H1 (cell line): ENCODE results near the gene B4GALT5. TPM values are rescaled to one million over a fixed set of nuclear protein-coding genes. Genes with fewer than 3 reads are reported as not detected.

Experiments
- CTCF ChIA-PET: fragments of 300-600 bp; sonication (Branson Sonifier 250); formaldehyde crosslinking; loops from one replicate; lab custom pipeline; 2021; ENCODE audit not compliant: partially characterized antibody; lab: Charles Lee
- POLR2A ChIA-PET: fragments of 300-600 bp; sonication (Branson Sonifier 250); formaldehyde crosslinking; loops from one replicate; lab custom pipeline; 2021; ENCODE audit warnings: inconsistent platforms; ENCODE audit not compliant: partially characterized antibody; lab: Charles Lee
- DNase-seq, 2 experiments: peaks; one replicate each; pipeline versions ENCODE4 v3.0.0 to v3.0.0-alpha.2; 2010 to 2022; ENCODE audit warnings: low spot score in 2 of 2, low read depth in 1 of 2, mixed read lengths in 1 of 2
- FAIRE-seq: peaks from 2 replicates; lab custom pipeline; 2011; peaks lifted over from hg19 to GRCh38; lab: Jason Lieb, UNC
- H2AFZ ChIP-seq: 2 replicates; pipeline ENCODE4 v1.8.1; 2012; ENCODE audit warnings: low read length, inconsistent platforms
- H2AK5ac ChIP-seq: 2 replicates; pipeline ENCODE4 v1.6.1; 2013; ENCODE audit warnings: low read depth, low read length
- H2BK120ac ChIP-seq: replicated peaks from 2 replicates; pipeline ENCODE3; 2013; ENCODE audit warnings: low read depth, low read length, inconsistent platforms
- H2BK12ac ChIP-seq: 2 replicates; pipeline ENCODE4 v1.6.1; 2013; ENCODE audit warnings: low read depth, low read length
- H2BK15ac ChIP-seq: 2 replicates; pipeline ENCODE4 v1.6.1; 2013; ENCODE audit warnings: low read length
- H2BK20ac ChIP-seq: 2 replicates; pipeline ENCODE4 v1.6.1; 2013; ENCODE audit warnings: low read length
- H2BK5ac ChIP-seq: 2 replicates; pipeline ENCODE4 v1.6.1; 2013; ENCODE audit warnings: low read depth, low read length
- H3K14ac ChIP-seq: 2 replicates; pipeline ENCODE4 v1.6.1; 2013; ENCODE audit warnings: inconsistent platforms; ENCODE audit not compliant: insufficient read length
- H3K18ac ChIP-seq: 2 replicates; pipeline ENCODE4 v1.6.1; 2013; ENCODE audit warnings: low read length; ENCODE audit errors: extremely low read depth
- H3K23ac ChIP-seq: 2 replicates; pipeline ENCODE4 v1.6.1; 2013; ENCODE audit warnings: inconsistent platforms; ENCODE audit not compliant: insufficient read length
- H3K23me2 ChIP-seq: 2 replicates; pipeline ENCODE4 v1.6.1; 2013; ENCODE audit warnings: low read depth, low read length
- H3K27ac ChIP-seq: 2 replicates; pipeline ENCODE4 v1.6.1; 2011; ENCODE audit warnings: low read depth, low read length, inconsistent platforms
- H3K27me3 ChIP-seq, 4 experiments: replicated peaks in 1 of 4; 1 replicate in 1 of 4; 2 replicates in 3 of 4; pipeline versions ENCODE4 v1.6.1 to v1.8.1; 2011 to 2013; ENCODE audit warnings: low read length in 3 of 4, mild to moderate bottlenecking in 3 of 4, inconsistent platforms in 2 of 4, mixed read lengths in 2 of 4, moderate library complexity in 1 of 4; ENCODE audit not compliant: control insufficient read depth in 3 of 4, insufficient read depth in 3 of 4; ENCODE audit errors: extremely low read depth in 1 of 4
- H3K36me3 ChIP-seq, 4 experiments: 2 replicates each; pipeline versions ENCODE4 v1.6.1 to v1.8.1; 2011 to 2013; ENCODE audit warnings: mild to moderate bottlenecking in 4 of 4, low read length in 3 of 4, moderate library complexity in 2 of 4, control low read depth in 1 of 4, inconsistent platforms in 1 of 4; ENCODE audit not compliant: insufficient read depth in 4 of 4, control insufficient read depth in 2 of 4
- H3K4ac ChIP-seq: replicated peaks from 2 replicates; pipeline ENCODE3; 2013; ENCODE audit warnings: low read length, low read depth, mixed read lengths, inconsistent platforms; ENCODE audit not compliant: insufficient read length
- H3K4me1 ChIP-seq, 4 experiments: replicated peaks in 1 of 4; 1 replicate in 1 of 4; 2 replicates in 3 of 4; pipeline versions ENCODE4 v1.6.1 to v1.8.1; 2011 to 2013; ENCODE audit warnings: low read length in 3 of 4, inconsistent platforms in 2 of 4, mixed read lengths in 1 of 4; ENCODE audit not compliant: insufficient read depth in 4 of 4, control insufficient read depth in 3 of 4
- H3K4me2 ChIP-seq, 2 experiments: 2 replicates each; pipeline versions ENCODE4 v1.6.1 to v1.8.1; 2011 to 2013; ENCODE audit warnings: low read depth in 2 of 2, low read length in 2 of 2, control low read depth in 1 of 2, inconsistent platforms in 1 of 2, mild to moderate bottlenecking in 1 of 2; ENCODE audit not compliant: insufficient read depth in 1 of 2
- H3K4me3 ChIP-seq, 4 experiments: fragments of 200-600, 300-600 bp in 1 of 4; sonication (generic), shearing (Covaris generic), sonication (Bioruptor Twin) in 1 of 4; 2 replicates each; pipeline versions ENCODE4 v1.5.1 to v1.8.1; 2011 to 2016; ENCODE audit warnings: low read length in 4 of 4, low read depth in 3 of 4, control low read depth in 2 of 4, inconsistent platforms in 2 of 4, mild to moderate bottlenecking in 2 of 4, mixed read lengths in 1 of 4, moderate library complexity in 1 of 4; ENCODE audit not compliant: insufficient read depth in 2 of 4; ENCODE audit errors: extremely low read depth in 1 of 4
- H3K56ac ChIP-seq: replicated peaks from 2 replicates; pipeline ENCODE3; 2013; ENCODE audit warnings: low read depth, mild to moderate bottlenecking, mixed read lengths, low read length, inconsistent platforms; ENCODE audit not compliant: insufficient read length
- H3K79me1 ChIP-seq: 2 replicates; pipeline ENCODE4 v1.6.1; 2013; ENCODE audit warnings: low read depth, low read length, control low read depth
- H3K79me2 ChIP-seq, 2 experiments: 2 replicates each; pipeline versions ENCODE4 v1.6.1 to v1.8.1; 2012 to 2013; ENCODE audit warnings: low read length in 2 of 2, mild to moderate bottlenecking in 2 of 2, inconsistent platforms in 1 of 2; ENCODE audit not compliant: insufficient read depth in 2 of 2, control insufficient read depth in 1 of 2
- H3K9ac ChIP-seq, 4 experiments: replicated peaks in 1 of 4; 1 replicate in 1 of 4; 2 replicates in 3 of 4; pipeline versions ENCODE4 v1.6.1 to v1.8.1; 2011 to 2013; ENCODE audit warnings: low read depth in 3 of 4, low read length in 3 of 4, control low read depth in 2 of 4, mild to moderate bottlenecking in 2 of 4, moderate library complexity in 2 of 4, inconsistent platforms in 1 of 4; ENCODE audit errors: extremely low read depth in 1 of 4
- H3K9me3 ChIP-seq, 2 experiments: 2 replicates each; pipeline versions ENCODE4 v1.6.1 to v1.8.1; 2012 to 2013; ENCODE audit warnings: mild to moderate bottlenecking in 2 of 2, moderate library complexity in 2 of 2, control low read depth in 1 of 2, inconsistent platforms in 1 of 2, low read depth in 1 of 2, low read length in 1 of 2, mixed read lengths in 1 of 2; ENCODE audit not compliant: insufficient read depth in 2 of 2
- H4K20me1 ChIP-seq, 2 experiments: replicated peaks in 1 of 2; 2 replicates each; pipeline versions ENCODE3 to v1.8.1; 2011 to 2013; ENCODE audit warnings: inconsistent platforms in 2 of 2, low read length in 2 of 2, mild to moderate bottlenecking in 1 of 2; ENCODE audit not compliant: insufficient read depth in 2 of 2, control insufficient read depth in 1 of 2
- H4K5ac ChIP-seq: 2 replicates; pipeline ENCODE4 v1.6.1; 2013; ENCODE audit warnings: low read length, low read depth, mixed read lengths, inconsistent platforms; ENCODE audit not compliant: insufficient read length
- H4K8ac ChIP-seq: 2 replicates; pipeline ENCODE4 v1.8.0; 2013; ENCODE audit warnings: mild to moderate bottlenecking, moderate library complexity, low read length, inconsistent platforms; ENCODE audit not compliant: insufficient read depth; ENCODE audit errors: extremely low read depth
- H4K91ac ChIP-seq: replicated peaks from 2 replicates; pipeline ENCODE3; 2013; ENCODE audit warnings: low read length, mixed read lengths, inconsistent platforms; ENCODE audit not compliant: insufficient read length
- ATF2 ChIP-seq: IDR thresholded peaks from 2 replicates; pipeline ENCODE4 v1.6.1; 2012; ENCODE audit warnings: low read length, inconsistent platforms
- CBX8 ChIP-seq: fragments of 300-800, 300-1000 bp; sonication (generic); IDR thresholded peaks from 2 replicates; pipeline ENCODE4 v1.7.1; 2016; ENCODE audit warnings: low read depth, low read length, borderline replicate concordance
- GTF2F1 ChIP-seq: IDR thresholded peaks from 2 replicates; pipeline ENCODE4 v1.6.1; 2012; ENCODE audit warnings: low read depth, low read length, improper control_type of control experiment, borderline replicate concordance
- HDAC6 ChIP-seq: IDR thresholded peaks from one replicate; pipeline ENCODE4 v1.7.1; 2012; ENCODE audit warnings: low read depth, mild to moderate bottlenecking, inconsistent platforms, low read length, moderate library complexity
- KDM1A ChIP-seq: fragments of 200-600, 300-600 bp; sonication (generic); IDR thresholded peaks from 2 replicates; pipeline ENCODE4 v1.7.1; 2016; ENCODE audit warnings: mild to moderate bottlenecking, low read length, borderline replicate concordance
- MAX ChIP-seq: IDR thresholded peaks from 2 replicates; pipeline ENCODE4 v1.6.1; 2012; ENCODE audit warnings: inconsistent platforms
- NRF1 ChIP-seq: IDR thresholded peaks from 2 replicates; pipeline ENCODE4 v1.6.1; 2011; ENCODE audit warnings: mild to moderate bottlenecking, low read depth, low read length, improper control_type of control experiment
- POLR2A ChIP-seq, 2 experiments: IDR thresholded peaks; 1 replicate in 1 of 2; 2 replicates in 1 of 2; pipeline ENCODE4 v1.6.1; 2011; ENCODE audit warnings: low read depth in 2 of 2, low read length in 2 of 2, mild to moderate bottlenecking in 2 of 2; ENCODE audit errors: control extremely low read depth in 1 of 2
- POLR2AphosphoS5 ChIP-seq: IDR thresholded peaks from 2 replicates; pipeline ENCODE4 v1.6.1; 2011; ENCODE audit warnings: low read depth, low read length
- SAP30 ChIP-seq: fragments of 300-600 bp; sonication (generic); IDR thresholded peaks from 2 replicates; pipeline ENCODE4 v1.7.1; 2012; ENCODE audit warnings: low read length, moderate library complexity, mild to moderate bottlenecking, inconsistent platforms; ENCODE audit not compliant: insufficient read depth, insufficient replicate concordance
- SRF ChIP-seq: IDR thresholded peaks from 2 replicates; pipeline ENCODE4 v1.6.1; 2011; ENCODE audit warnings: mild to moderate bottlenecking, low read depth, low read length, moderate library complexity
- YY1 ChIP-seq: IDR thresholded peaks from 2 replicates; pipeline ENCODE4 v1.6.1; 2011; ENCODE audit warnings: low read depth, mild to moderate bottlenecking, low read length
- WGBS, 2 experiments: shearing (Covaris generic) in 1 of 2; methylation state at CpG; one replicate each; pipeline versions ENCODE4 v1.1.6 to v1.1.7; 2013 to 2015; ENCODE audit warnings: low lambda C conversion rate in 2 of 2, mixed read lengths in 2 of 2, inconsistent platforms in 1 of 2, low coverage in 1 of 2, missing lambda C conversion rate in 1 of 2; ENCODE audit not compliant: insufficient replicate concordance in 2 of 2, insufficient coverage in 1 of 2, insufficient read length in 1 of 2; ENCODE audit errors: extremely low coverage in 1 of 2, missing lambda C conversion rate in 1 of 2; 5-methylcytosine and 5-hydroxymethylcytosine counted together
- polyA plus RNA-seq, 7 experiments: library from polyadenylated mRNA; depleted of rRNA in 3 of 7; stranded (reverse) in 5 of 7; unstranded in 2 of 7; fragments of >200 nt in 5 of 7; fragments of 200-250 nt in 2 of 7; gene quantifications; 1 replicate in 5 of 7; 2 replicates in 1 of 7; 4 replicates in 1 of 7; pipeline versions ENCODE4 v1.2.1 to v1.2.3, GENCODE V29; 2011 to 2013; ENCODE audit warnings: missing spikeins in 2 of 7, mixed read lengths in 2 of 7
- total RNA-seq: library from RNA; stranded (reverse); fragmentation: NEBNext Ultra II Directional; extraction: Animal tissue kit (Norgen Biotek cat#: 25700); gene quantifications from 2 replicates; pipeline ENCODE4 v1.2.1, GENCODE V29; 2021

The B4GALT5 gene
- total and polyA plus RNA-seq, 2 of the 8 experiments (the other 6 are each of a cell fraction or from before 2014, with no cell fraction given) = 46.5 to 75.4 TPM

- peaks cover 2% of the 10 kb centered on the region for H3K79me1 ChIP-seq
- no peak overlapping the region for H2BK20ac ChIP-seq
- no peak overlapping the region for H3K9ac ChIP-seq
- peaks cover 36 to 88% (median 72%) of the 10 kb centered on the region in 4 experiments for H3K36me3 ChIP-seq
- no peak overlapping the region for H2BK15ac ChIP-seq
- no peak overlapping the region for H4K8ac ChIP-seq
- no peak for DNase-seq
- H3K79me2 ChIP-seq = peaks cover 0 to 6% of the 10 kb centered on the region in 2 experiments; a peak in 1 of 4 replicates
- no peaks in the 10 kb centered on the region for H3K9me3 ChIP-seq
- no peak overlapping the region for H3K4ac ChIP-seq
- FAIRE-seq = no peak
- no peak overlapping the region for H3K56ac ChIP-seq
- H3K14ac ChIP-seq = no peak overlapping the region
- H3K23ac ChIP-seq = no peak overlapping the region
- H3K23me2 ChIP-seq = no peaks in the 10 kb centered on the region
- WGBS, 2 experiments = 91% methylated on average over 5 of the region's 5 CpGs; no CpG with 5 or more reads in 1 of the 2 experiments
- H2AFZ ChIP-seq = no peak overlapping the region
- no peak overlapping the region for H3K18ac ChIP-seq
- ChIA-PET POLR2A (interaction anchor here (1.3 kb wide), 1 partner anchor 148 kb away, joined by 3 read pairs; no protein-coding TSS in a partner anchor), CTCF (interaction anchor here (0.7 to 1.7 kb wide), 6 partner anchors 11 to 265 kb away, joined by 3 to 4 read pairs (median 3); no protein-coding TSS in a partner anchor)
- no peak overlapping the region for H3K27ac ChIP-seq
- no peak overlapping the region for H3K4me3 ChIP-seq
- H2BK12ac ChIP-seq = no peak overlapping the region
- no peaks in the 10 kb centered on the region for H3K27me3 ChIP-seq
- H3K4me1 ChIP-seq = no peaks in the 10 kb centered on the region
- peaks cover 1% of the 10 kb centered on the region in 2 experiments for H4K20me1 ChIP-seq
- H2AK5ac ChIP-seq = no peak overlapping the region
- no peak overlapping the region for H4K5ac ChIP-seq
- H2BK5ac ChIP-seq = no peak overlapping the region
- H3K4me2 ChIP-seq = no peak overlapping the region
- H2BK120ac ChIP-seq = no peak overlapping the region
- no peak overlapping the region for H4K91ac ChIP-seq
- TF ChIP-seq HDAC6 (no peak), ATF2 (no peak), MAX (no peak), GTF2F1 (no peak), YY1 (no peak), POLR2AphosphoS5 (no peak), CBX8 (no peak), NRF1 (no peak), SRF (no peak), SAP30 (no peak), POLR2A (IDR thresholded peaks at IDR 0.05; ENCODE audit: control extremely low read depth in 1 of 2, low read depth in 2 of 2, low read length in 2 of 2) (no peak), KDM1A (no peak)
These were observed 68.6 kb downstream of the B4GALT5 start for GRCh38 chr20:49644980-49645565.
